Kidney (tissue), 14 donors: ENCODE results near the gene C17orf78. TPM values are rescaled to one million over a fixed set of nuclear protein-coding genes. Genes with fewer than 3 reads are reported as not detected.

Experiments used
- DNase-seq, 5 donors: peaks; one replicate each; pipeline ENCODE4 v3.0.0-alpha.2; 2013 to 2020
- FAIRE-seq: peaks from 2 replicates; lab custom pipeline; 2012; peaks lifted over from hg19 to GRCh38; lab: Jason Lieb, UNC
- H3K27ac ChIP-seq, 2 donors: one replicate each; pipeline ENCODE4 v1.7.0; 2013; ENCODE audit warnings: low read depth in 2 of 2, low read length in 2 of 2, inconsistent platforms in 1 of 2
- H3K27me3 ChIP-seq: one replicate; pipeline ENCODE4 v1.7.1; 2013; ENCODE audit warnings: low read length, inconsistent platforms; ENCODE audit not compliant: control insufficient read depth, insufficient read depth
- H3K36me3 ChIP-seq, 3 donors: one replicate each; pipeline versions ENCODE4 v1.7.0 to v1.7.1; 2013; ENCODE audit warnings: low read length in 3 of 3, control low read depth in 1 of 3, inconsistent platforms in 1 of 3; ENCODE audit not compliant: insufficient read depth in 3 of 3, control insufficient read depth in 2 of 3
- H3K4me1 ChIP-seq, 3 donors: one replicate each; pipeline versions ENCODE4 v1.7.0 to v1.7.1; 2013; ENCODE audit warnings: low read length in 3 of 3, inconsistent platforms in 1 of 3, low read depth in 1 of 3; ENCODE audit not compliant: control insufficient read depth in 2 of 3, insufficient read depth in 2 of 3
- H3K4me3 ChIP-seq, 3 donors: one replicate each; pipeline versions ENCODE4 v1.7.0 to v1.8.1; 2013; ENCODE audit warnings: low read length in 3 of 3, control low read depth in 1 of 3, inconsistent platforms in 1 of 3
- H3K9ac ChIP-seq, 3 donors: one replicate each; pipeline versions ENCODE4 v1.7.0 to v1.7.1; 2013; ENCODE audit warnings: low read length in 3 of 3, control low read depth in 1 of 3, inconsistent platforms in 1 of 3
- H3K9me3 ChIP-seq, 3 donors: one replicate each; pipeline versions ENCODE4 v1.7.0 to v1.7.1; 2013; ENCODE audit warnings: low read length in 3 of 3, control low read depth in 1 of 3, inconsistent platforms in 1 of 3; ENCODE audit not compliant: control insufficient read depth in 2 of 3, insufficient read depth in 1 of 3
- intact Hi-C: fragments of 100-400 bp; cut with DNase I; formaldehyde crosslinking; loops from one replicate; pipeline ENCODE4 v1.11.1; 2022
- polyA plus RNA-seq: library from polyadenylated mRNA; stranded (reverse); fragments of 350-450 nt; fragmentation: Illumina TruSeq; extraction: RNeasy Lipid Tissue Mini Kit (QIAGEN cat#74804); gene quantifications from one replicate; pipeline ENCODE4 v1.2.3, GENCODE V29; 2014; ENCODE audit warnings: low read depth, low replicate concordance; ENCODE audit not compliant: insufficient read depth
- total RNA-seq: library from RNA; stranded (reverse); fragmentation: NEBNext Ultra II Directional; extraction: Animal tissue kit (Norgen Biotek cat#: 25700); gene quantifications from one replicate; pipeline ENCODE4 v1.2.1, GENCODE V29; 2021
- TF ChIP-seq, protein P1 (sequence below): IDR thresholded peaks from 3 replicates; pipeline ENCODE4 v1.5.1; 2012; ENCODE audit warnings: mild to moderate bottlenecking, moderate library complexity, borderline replicate concordance; ENCODE audit not compliant: insufficient read depth; ENCODE audit errors: extremely low read depth
- donor health status: control.
- donor health status: control.
- donor health status: control.
- donor health status: control.
- donor health status: control.
- donor health status: DM: yes; HTN: yes; CAD: no.
- donor health status: Normal renal cell carcinoma (clear cell type).

The C17orf78 gene
- total and polyA plus RNA-seq, 2 donors from 2014 or later: not detected

DNA sequence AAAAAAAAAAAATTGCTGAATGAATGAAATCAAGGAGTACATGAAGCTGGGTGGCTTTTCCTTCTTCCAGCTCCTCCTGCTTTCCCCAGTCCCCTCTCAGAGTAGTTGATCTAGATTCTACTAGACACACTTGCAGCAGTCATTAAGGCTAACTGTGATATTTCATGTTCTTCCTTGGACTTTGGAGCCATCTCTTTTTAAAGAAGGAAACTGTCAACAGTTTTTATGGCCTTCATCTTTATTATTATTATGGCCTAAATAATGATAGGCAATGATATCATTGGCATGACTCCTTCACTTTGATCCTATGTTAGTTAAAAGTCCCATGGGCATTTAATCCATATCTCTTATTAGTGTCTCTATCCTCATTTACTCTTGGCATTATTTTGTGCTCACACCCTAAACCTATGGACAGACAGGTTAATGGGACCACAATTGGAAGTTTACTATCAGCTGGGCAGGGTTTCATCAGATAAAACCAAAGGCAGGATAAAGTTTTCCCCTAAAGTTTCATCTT lies 9.7 kb downstream of the C17orf78 start:
- TF ChIP-seq, protein P1, sequence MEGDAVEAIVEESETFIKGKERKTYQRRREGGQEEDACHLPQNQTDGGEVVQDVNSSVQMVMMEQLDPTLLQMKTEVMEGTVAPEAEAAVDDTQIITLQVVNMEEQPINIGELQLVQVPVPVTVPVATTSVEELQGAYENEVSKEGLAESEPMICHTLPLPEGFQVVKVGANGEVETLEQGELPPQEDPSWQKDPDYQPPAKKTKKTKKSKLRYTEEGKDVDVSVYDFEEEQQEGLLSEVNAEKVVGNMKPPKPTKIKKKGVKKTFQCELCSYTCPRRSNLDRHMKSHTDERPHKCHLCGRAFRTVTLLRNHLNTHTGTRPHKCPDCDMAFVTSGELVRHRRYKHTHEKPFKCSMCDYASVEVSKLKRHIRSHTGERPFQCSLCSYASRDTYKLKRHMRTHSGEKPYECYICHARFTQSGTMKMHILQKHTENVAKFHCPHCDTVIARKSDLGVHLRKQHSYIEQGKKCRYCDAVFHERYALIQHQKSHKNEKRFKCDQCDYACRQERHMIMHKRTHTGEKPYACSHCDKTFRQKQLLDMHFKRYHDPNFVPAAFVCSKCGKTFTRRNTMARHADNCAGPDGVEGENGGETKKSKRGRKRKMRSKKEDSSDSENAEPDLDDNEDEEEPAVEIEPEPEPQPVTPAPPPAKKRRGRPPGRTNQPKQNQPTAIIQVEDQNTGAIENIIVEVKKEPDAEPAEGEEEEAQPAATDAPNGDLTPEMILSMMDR: no peak
- FAIRE-seq (no peak), DNase-seq (no peak)
- no peak overlapping the region for H3K27ac ChIP-seq
- H3K4me3 ChIP-seq: no peak overlapping the region
- H3K4me1 ChIP-seq: no peaks in the 10 kb centered on the region
- intact Hi-C loops: no loop called here
- H3K9me3 ChIP-seq: no peaks in the 10 kb centered on the region
- no peak overlapping the region for H3K9ac ChIP-seq
- no peaks in the 10 kb centered on the region for H3K36me3 ChIP-seq
- no peaks in the 10 kb centered on the region for H3K27me3 ChIP-seq

DNA sequence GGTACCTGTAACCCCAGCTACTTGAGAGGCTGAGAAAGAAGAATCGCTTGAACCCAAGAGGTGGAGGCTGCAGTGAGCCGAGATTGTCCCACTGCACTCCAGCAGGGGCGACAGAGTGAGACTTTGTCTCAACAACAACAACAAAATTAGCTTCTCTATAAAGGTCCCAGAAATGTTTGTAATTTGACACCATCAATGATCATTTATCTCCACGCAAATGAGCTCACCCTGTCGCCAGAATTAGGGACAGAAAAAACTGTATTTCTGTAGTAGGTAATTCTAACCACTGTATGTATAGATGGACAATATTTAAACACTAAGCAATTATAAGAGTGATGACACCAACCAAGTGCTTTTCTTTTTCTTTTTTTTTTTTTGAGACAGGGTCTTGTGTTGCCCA lies 10.7 kb downstream of the C17orf78 start:
- TF ChIP-seq, protein P1: no peak
- H3K9me3 ChIP-seq: no peaks in the 10 kb centered on the region
- H3K4me3 ChIP-seq: no peak overlapping the region
- DNase-seq (no peak), FAIRE-seq (no peak)
- H3K4me1 ChIP-seq: peaks cover 0 to under 1% (median 0%) of the 10 kb centered on the region in 3 donors
- H3K27ac ChIP-seq: no peak overlapping the region
- H3K36me3 ChIP-seq: no peaks in the 10 kb centered on the region
- intact Hi-C loops: no loop called here
- no peaks in the 10 kb centered on the region for H3K27me3 ChIP-seq
- no peak overlapping the region for H3K9ac ChIP-seq

DNA sequence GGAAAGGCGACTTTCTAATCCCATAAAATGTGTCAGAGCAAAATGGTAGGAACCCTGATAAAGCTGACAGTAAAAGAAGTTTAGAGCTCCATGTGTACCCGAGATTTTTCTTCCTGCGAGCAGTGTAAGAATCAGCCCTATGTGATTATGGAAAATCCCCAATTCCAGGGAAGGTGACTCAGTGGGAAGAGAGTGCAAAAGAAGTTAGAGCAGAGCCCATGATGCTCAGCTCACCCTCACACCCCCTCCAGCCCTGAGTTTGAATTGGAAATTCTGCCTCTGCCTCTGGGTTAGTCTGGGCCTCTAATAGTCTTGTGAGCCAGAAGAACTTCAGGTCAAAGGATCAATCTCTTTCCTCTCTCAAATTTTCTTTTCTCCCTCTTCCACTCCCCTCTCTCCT lies 12.5 kb downstream of the C17orf78 start:
- TF ChIP-seq, protein P1: no peak
- Histone ChIP-seq H3K27me3 (no peaks in the 10 kb centered on the region), H3K36me3 (no peaks in the 10 kb centered on the region), H3K4me3 (no peak overlapping the region), H3K9ac (no peak overlapping the region), H3K4me1 (peaks cover 0 to 4% (median 3%) of the 10 kb centered on the region in 3 donors), H3K9me3 (no peaks in the 10 kb centered on the region), H3K27ac (no peak overlapping the region)
- FAIRE-seq (no peak), DNase-seq (no peak)
- intact Hi-C loops: no loop called here

DNA sequence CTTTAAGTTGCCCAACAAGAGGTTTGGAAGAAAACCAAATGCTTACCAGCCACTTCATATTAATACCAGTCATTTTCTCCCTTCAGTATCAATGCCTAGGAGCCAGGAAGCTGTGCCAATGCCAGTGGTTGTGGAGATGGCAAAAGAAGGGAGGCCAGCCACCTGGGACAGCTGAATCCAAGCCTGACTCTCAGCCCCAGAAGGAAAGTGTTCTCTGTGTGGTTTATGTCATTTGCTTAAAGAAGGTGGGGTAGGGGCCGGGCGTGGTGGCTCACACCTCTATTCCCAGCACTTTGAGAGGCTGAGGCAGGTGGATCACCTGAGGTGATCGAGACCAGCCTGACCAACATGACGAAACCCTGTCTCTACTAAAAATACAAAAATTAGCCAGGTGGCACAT lies 13.4 kb downstream of the C17orf78 start:
- no peak for DNase-seq
- intact Hi-C loops: no loop called here
- no peaks in the 10 kb centered on the region for H3K9me3 ChIP-seq
- TF ChIP-seq, protein P1: no peak
- H3K36me3 ChIP-seq: no peaks in the 10 kb centered on the region
- peaks cover 0 to 4% (median 3%) of the 10 kb centered on the region in 3 donors for H3K4me1 ChIP-seq
- no peak overlapping the region for H3K27ac ChIP-seq
- H3K9ac ChIP-seq: no peak overlapping the region
- no peak overlapping the region for H3K4me3 ChIP-seq
- H3K27me3 ChIP-seq: no peaks in the 10 kb centered on the region
- FAIRE-seq: no peak
